CD4-positive, alpha-beta T cell treated with Interferon alpha-2 for 1 hour (primary cell): Measurements from ENCODE around the gene ELF1.
"Not testable (repeated sequence)": the region's sequence is repeated elsewhere in the genome, so short reads cannot be mapped to it uniquely, and the experiment has no call there.

Source experiments
- DNase-seq, 2 donors: peaks; one replicate each; pipeline ENCODE4 v3.0.0-alpha.2; 2020 to 2022

The ELF1 gene

GRCh38 chr13:40929883-40930282 is 89.2 kb downstream of the ELF1 start:
- DNase-seq = not testable (repeated sequence)

GRCh38 chr13:40928980-40929379 is 90.1 kb downstream of the ELF1 start:
- DNase-seq = no peak

GRCh38 chr13:40927929-40928328 is 91.2 kb downstream of the ELF1 start:
- DNase-seq = no peak

GRCh38 chr13:40923867-40924266 is 95.2 kb downstream of the ELF1 start:
- no peak for DNase-seq

GRCh38 chr13:40922437-40923040 is 96.6 kb downstream of the ELF1 start:
- no peak for DNase-seq

- DNase-seq = no peak
Measured at GRCh38 chr13:40920826-40921225, 98.3 kb downstream of the ELF1 start.

GRCh38 chr13:40919901-40920300 is 99.2 kb downstream of the ELF1 start:
- not testable (repeated sequence) for DNase-seq

- no peak for DNase-seq
Measured at GRCh38 chr13:40916207-40916998, 102.7 kb downstream of the ELF1 start.

GRCh38 chr13:40914863-40915262 is 104.3 kb downstream of the ELF1 start:
- DNase-seq = not testable (repeated sequence)

GRCh38 chr13:40911341-40911740 is 107.8 kb downstream of the ELF1 start:
- DNase-seq = no peak

GRCh38 chr13:40910324-40911050 is 108.6 kb downstream of the ELF1 start:
- DNase-seq = no peak

- DNase-seq = not testable (repeated sequence)
Measured at GRCh38 chr13:40909541-40910200, 109.4 kb downstream of the ELF1 start.

- no peak for DNase-seq
Measured at GRCh38 chr13:40908546-40908945, 110.6 kb downstream of the ELF1 start.

- DNase-seq = not testable (repeated sequence)
Measured at GRCh38 chr13:40901032-40901431, 118.1 kb downstream of the ELF1 start.

- not testable (repeated sequence) for DNase-seq
Measured at GRCh38 chr13:40900568-40900967, 118.5 kb downstream of the ELF1 start.

GRCh38 chr13:40897053-40897452 is 122.1 kb downstream of the ELF1 start:
- DNase-seq = no peak

GRCh38 chr13:40895227-40896184 is 123.6 kb downstream of the ELF1 start:
- no peak for DNase-seq

- not testable (repeated sequence) for DNase-seq
Measured at GRCh38 chr13:40893573-40893972, 125.5 kb downstream of the ELF1 start.

- no peak for DNase-seq
Measured at GRCh38 chr13:40886017-40886416, 133.1 kb downstream of the ELF1 start.

- DNase-seq = not testable (repeated sequence)
Measured at GRCh38 chr13:40884175-40884574, 134.9 kb downstream of the ELF1 start.
